ENCODE results near the gene NKD2.

NKD2 gene

GRCh38 chr5:1047332-1047965, 38.8 kb downstream of the NKD2 start:
- DNase-seq (ENCODE audit: extremely low read depth, low read depth), result no peak
- no peak for TF ChIP-seq CTCF (IDR thresholded peaks at IDR 0.05; ENCODE audit: low read depth, low read length)

- DNase-seq (ENCODE audit: extremely low read depth, low read depth), result no peak
- TF ChIP-seq CTCF (IDR thresholded peaks at IDR 0.05; ENCODE audit: low read depth, low read length), result no peak
Observed at GRCh38 chr5:1048162-1048721, 39.6 kb downstream of the NKD2 start.

DNA sequence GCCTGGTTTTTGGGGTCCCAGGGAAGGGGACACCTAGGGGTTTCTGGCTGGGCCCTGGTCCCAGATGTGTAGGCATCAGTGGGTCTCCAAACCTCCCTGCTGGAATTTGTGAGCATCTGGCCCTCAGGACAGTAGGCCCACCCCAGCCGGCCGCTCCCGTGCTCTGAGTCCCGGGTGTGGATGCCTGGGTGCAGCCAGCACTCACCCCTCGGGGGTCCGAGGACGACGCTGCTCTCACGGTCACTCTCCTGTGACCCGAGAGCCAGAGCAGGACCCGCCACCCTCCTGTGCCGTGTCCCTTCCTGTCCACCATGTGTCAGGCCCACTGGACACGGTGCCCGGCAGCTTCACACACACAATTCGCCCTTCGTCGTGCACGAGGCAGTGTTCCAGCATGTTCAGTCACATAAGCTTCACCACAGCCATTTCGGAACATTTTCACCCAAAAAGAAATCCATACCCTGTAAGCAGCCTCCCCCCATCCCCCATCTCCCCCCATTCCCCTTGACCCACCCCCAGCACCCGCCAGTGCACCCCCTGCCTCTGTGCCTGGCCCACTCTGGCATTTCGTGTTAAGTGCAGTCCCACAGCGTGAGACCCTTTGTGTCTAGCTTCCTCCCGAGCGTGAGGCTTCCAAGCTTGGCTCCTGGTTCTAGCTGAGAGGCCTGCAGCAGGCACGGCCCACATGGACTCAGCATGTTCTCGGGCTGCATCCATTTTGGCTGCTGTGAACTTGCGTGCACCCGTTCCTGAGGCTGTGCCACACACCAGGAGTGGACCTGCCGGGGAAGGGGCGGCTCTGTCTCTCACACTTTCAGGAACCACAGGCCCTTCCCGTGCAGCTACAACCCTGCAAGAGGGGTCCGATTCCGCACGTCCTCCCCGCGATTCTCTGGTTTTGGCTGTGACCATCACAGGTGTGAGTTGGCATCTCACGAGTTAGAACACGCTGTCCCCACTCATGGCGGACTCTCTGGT, 40.5 kb downstream of the NKD2 start:
- DNase-seq (ENCODE audit: extremely low read depth, low read depth), result no peak
- TF ChIP-seq CTCF (IDR thresholded peaks at IDR 0.05; ENCODE audit: low read depth, low read length), result no peak

- no peak for TF ChIP-seq CTCF (IDR thresholded peaks at IDR 0.05; ENCODE audit: low read depth, low read length)
- no peak for DNase-seq (ENCODE audit: extremely low read depth, low read depth)
Observed at GRCh38 chr5:1050423-1051365, 42.1 kb downstream of the NKD2 start.

DNA sequence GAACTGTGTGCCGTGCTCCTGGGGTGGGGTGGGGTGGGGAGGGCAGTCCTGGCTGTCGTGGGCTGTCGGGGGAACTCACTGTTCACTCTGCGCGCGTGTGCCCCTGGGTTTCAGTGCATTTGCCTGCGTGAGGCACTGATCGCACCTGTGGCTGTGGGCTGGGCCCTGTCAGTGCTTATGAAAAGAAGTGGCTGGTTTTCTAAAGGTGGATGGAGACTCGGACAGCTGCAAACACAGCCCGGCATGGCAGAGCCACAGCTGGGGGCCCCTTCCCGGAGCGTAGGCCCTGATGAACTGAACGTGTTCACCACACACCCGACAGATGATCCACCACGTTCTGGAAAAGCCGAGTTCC, 42.7 kb downstream of the NKD2 start:
- no peak for TF ChIP-seq CTCF (IDR thresholded peaks at IDR 0.05; ENCODE audit: low read depth, low read length)
- DNase-seq (ENCODE audit: extremely low read depth, low read depth), result no peak

DNA sequence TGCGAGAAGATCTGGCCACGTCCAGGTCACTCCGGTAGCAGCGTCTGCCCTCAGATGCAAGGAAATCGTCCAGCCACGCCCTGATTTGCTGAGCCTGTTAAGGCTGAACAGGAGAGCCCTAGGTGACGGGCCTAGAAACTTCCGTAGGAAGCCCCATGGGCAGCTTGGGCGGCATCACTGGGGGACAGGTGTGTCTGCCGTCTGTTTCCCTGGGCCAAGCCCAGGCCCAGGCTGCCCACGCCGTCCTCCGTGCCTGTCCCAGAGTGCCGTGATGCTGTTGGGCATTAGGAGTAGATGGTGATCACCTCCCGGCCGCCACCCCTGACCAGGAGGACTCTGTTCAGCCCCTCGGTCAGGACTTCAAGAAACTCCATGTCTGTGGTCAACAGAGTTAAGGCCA, 43.5 kb downstream of the NKD2 start:
- no peak for TF ChIP-seq CTCF (IDR thresholded peaks at IDR 0.05; ENCODE audit: low read depth, low read length)
- DNase-seq (ENCODE audit: extremely low read depth, low read depth), result no peak

Measured in AG09319 (cell line).